K562 (cell line): ENCODE results near the gene EFCAB12. TPM values are rescaled to one million over a fixed set of nuclear protein-coding genes. Genes with fewer than 3 reads are reported as not detected.

Experiments used
- ARNT ChIP-seq, 2 experiments: fragments of 450-650 bp; IDR thresholded peaks; 2 replicates each; pipeline ENCODE4 v1.6.1; 2016; ENCODE audit warnings: mild to moderate bottlenecking in 1 of 2
- BRCA1 ChIP-seq, 2 experiments: fragments of 450-650 bp in 1 of 2; sonication (generic) in 1 of 2; formaldehyde crosslinking in 1 of 2; IDR thresholded peaks; 2 replicates each; pipeline versions ENCODE4 v1.5.0 to v1.6.1; 2017 to 2020; ENCODE audit warnings: mild to moderate bottlenecking in 1 of 2, missing genetic modification reagents in 1 of 2
- FOXJ2 ChIP-seq: fragments of 200-800 bp; sonication (Bioruptor generic); IDR thresholded peaks from 2 replicates; pipeline ENCODE4 v1.6.1; 2016; ENCODE audit warnings: missing genetic modification characterization, missing compliant biosample characterization
- NONO ChIP-seq, 2 experiments: fragments of 200-400 bp in 1 of 2; fragments of 450-650 bp in 1 of 2; formaldehyde crosslinking in 1 of 2; IDR thresholded peaks; 2 replicates each; pipeline ENCODE4 v1.6.1; 2017; ENCODE audit warnings: low read depth in 2 of 2, mild to moderate bottlenecking in 2 of 2, moderate library complexity in 2 of 2, low read length in 1 of 2
- ZNF146 ChIP-seq: IDR thresholded peaks from one replicate; pipeline ENCODE4 v1.6.1; 2018; ENCODE audit warnings: missing compliant biosample characterization; ENCODE audit not compliant: unreplicated experiment
- ZNF436 ChIP-seq: fragments of 250-450, 450-650 bp; sonication (Bioruptor Pico); formaldehyde crosslinking; IDR thresholded peaks from 2 replicates; pipeline ENCODE4 v1.7.0; 2020; ENCODE audit warnings: mild to moderate bottlenecking
- ZNF79 ChIP-seq: fragments of 250-450 bp; sonication (Bioruptor Pico); IDR thresholded peaks from 2 replicates; pipeline ENCODE4 v1.4.0; 2020; ENCODE audit warnings: low read depth, mild to moderate bottlenecking, moderate library complexity
- polyA plus RNA-seq, 8 experiments: library from polyadenylated mRNA; depleted of rRNA in 4 of 8; stranded (reverse) in 5 of 8; unstranded in 3 of 8; fragments of >200 nt; fragmentation: Nextera tagmentation in 2 of 8; fragmentation: Illumina TruSeq in 1 of 8; extraction: Ambion mirVana in 2 of 8; extraction: Trizol in 1 of 8; gene quantifications; 2 replicates each; pipeline versions ENCODE4 v1.2.1 to v1.2.3, GENCODE V29; 2011 to 2014; ENCODE audit warnings: inconsistent platforms in 1 of 8, missing spikeins in 1 of 8
- total RNA-seq, 7 experiments: library from RNA; depleted of rRNA in 6 of 7; stranded (reverse); fragments of >200 nt in 6 of 7; fragmentation: Illumina TruSeq in 2 of 7; extraction: Trizol in 2 of 7; gene quantifications; 2 replicates each; pipeline versions ENCODE4 v1.2.1 to v1.2.3, GENCODE V29; 2011 to 2021; ENCODE audit warnings: low replicate concordance in 1 of 7
- TF ChIP-seq, protein P1 (sequence below): fragments of 250-450 bp; sonication (Bioruptor Pico); IDR thresholded peaks from 2 replicates; pipeline ENCODE4 v1.4.0; 2020
- TF ChIP-seq, protein P2 (sequence below), 2 experiments: fragments of 450-650 bp in 1 of 2; sonication (generic) in 1 of 2; formaldehyde crosslinking in 1 of 2; IDR thresholded peaks in 1 of 2; conservative IDR thresholded peaks in 1 of 2; 2 replicates each; pipeline versions ENCODE4 v1.6.1 to v1.8.1; 2016 to 2023; ENCODE audit warnings: mild to moderate bottlenecking in 2 of 2, moderate library complexity in 2 of 2, inconsistent platforms in 1 of 2, missing genetic modification reagents in 1 of 2

Gene EFCAB12
- total and polyA plus RNA-seq, 9 of the 15 experiments (the other 6 are each of a cell fraction or from before 2014, with no cell fraction given) = 0.08 to 0.95 (median 0.56) TPM; not detected in 1

DNA sequence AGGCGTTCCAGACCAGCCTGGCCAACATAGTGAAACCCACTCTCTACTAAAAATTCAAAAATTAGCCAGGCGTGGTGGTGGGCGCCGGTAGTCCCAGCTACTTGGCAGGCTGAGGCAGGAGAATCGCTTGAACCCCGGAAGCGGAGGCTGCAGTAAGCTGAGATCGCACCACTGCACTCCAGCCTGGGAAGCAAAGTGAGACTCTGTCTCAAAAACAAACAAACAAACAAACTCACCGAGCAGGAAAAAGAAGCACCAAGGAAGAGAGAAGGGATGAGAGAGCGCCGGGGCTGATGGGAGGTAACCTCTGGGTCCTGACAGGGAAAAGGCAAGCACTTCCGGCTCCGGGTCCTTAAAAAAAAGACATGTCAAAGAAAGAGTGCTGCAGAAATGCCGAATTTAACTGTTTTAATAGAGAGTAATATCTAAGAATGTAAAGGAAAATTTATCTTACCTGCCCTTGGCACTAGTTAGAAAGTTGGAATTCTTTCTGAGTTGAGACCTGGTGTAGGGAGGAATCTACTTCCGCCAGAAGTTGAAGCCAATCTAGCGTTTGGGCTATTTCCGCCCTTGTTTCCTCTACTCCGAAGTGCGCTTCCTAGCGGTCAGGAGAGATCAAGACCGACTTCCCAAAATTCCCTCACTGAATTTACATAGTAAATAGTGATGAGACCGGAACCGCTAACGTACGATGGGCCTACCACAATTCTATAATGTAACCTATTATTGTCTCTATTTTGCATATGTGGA lies 29.1 kb downstream of the EFCAB12 start (continued):
- no peak for TF ChIP-seq ZNF79
- TF ChIP-seq, protein P1, sequence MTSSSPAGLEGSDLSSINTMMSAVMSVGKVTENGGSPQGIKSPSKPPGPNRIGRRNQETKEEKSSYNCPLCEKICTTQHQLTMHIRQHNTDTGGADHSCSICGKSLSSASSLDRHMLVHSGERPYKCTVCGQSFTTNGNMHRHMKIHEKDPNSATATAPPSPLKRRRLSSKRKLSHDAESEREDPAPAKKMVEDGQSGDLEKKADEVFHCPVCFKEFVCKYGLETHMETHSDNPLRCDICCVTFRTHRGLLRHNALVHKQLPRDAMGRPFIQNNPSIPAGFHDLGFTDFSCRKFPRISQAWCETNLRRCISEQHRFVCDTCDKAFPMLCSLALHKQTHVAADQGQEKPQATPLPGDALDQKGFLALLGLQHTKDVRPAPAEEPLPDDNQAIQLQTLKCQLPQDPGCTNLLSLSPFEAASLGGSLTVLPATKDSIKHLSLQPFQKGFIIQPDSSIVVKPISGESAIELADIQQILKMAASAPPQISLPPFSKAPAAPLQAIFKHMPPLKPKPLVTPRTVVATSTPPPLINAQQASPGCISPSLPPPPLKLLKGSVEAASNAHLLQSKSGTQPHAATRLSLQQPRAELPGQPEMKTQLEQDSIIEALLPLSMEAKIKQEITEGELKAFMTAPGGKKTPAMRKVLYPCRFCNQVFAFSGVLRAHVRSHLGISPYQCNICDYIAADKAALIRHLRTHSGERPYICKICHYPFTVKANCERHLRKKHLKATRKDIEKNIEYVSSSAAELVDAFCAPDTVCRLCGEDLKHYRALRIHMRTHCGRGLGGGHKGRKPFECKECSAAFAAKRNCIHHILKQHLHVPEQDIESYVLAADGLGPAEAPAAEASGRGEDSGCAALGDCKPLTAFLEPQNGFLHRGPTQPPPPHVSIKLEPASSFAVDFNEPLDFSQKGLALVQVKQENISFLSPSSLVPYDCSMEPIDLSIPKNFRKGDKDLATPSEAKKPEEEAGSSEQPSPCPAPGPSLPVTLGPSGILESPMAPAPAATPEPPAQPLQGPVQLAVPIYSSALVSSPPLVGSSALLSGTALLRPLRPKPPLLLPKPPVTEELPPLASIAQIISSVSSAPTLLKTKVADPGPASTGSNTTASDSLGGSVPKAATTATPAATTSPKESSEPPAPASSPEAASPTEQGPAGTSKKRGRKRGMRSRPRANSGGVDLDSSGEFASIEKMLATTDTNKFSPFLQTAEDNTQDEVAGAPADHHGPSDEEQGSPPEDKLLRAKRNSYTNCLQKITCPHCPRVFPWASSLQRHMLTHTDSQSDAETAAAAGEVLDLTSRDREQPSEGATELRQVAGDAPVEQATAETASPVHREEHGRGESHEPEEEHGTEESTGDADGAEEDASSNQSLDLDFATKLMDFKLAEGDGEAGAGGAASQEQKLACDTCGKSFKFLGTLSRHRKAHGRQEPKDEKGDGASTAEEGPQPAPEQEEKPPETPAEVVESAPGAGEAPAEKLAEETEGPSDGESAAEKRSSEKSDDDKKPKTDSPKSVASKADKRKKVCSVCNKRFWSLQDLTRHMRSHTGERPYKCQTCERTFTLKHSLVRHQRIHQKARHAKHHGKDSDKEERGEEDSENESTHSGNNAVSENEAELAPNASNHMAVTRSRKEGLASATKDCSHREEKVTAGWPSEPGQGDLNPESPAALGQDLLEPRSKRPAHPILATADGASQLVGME (CRISPR knock-in tag) = no peak
- TF ChIP-seq ARNT (IDR thresholded peaks at IDR 0.05) = peak; percentile 93 to 97
- TF ChIP-seq ZNF436 (CRISPR knock-in tag) = no peak
- TF ChIP-seq, protein P2, sequence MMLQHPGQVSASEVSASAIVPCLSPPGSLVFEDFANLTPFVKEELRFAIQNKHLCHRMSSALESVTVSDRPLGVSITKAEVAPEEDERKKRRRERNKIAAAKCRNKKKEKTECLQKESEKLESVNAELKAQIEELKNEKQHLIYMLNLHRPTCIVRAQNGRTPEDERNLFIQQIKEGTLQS (IDR thresholded peaks at IDR 0.05) = no peak
- TF ChIP-seq, protein P2 (CRISPR knock-in tag; conservative IDR thresholded peaks at IDR 0.05) = no peak; the same call in 1 of the 2 replicates
- TF ChIP-seq FOXJ2 (tag) = no peak
- no peak for TF ChIP-seq ZNF146 (CRISPR knock-in tag)
- TF ChIP-seq NONO (IDR thresholded peaks at IDR 0.05; ENCODE audit: low read depth in 2 of 2, low read length in 1 of 2) = no peak
- TF ChIP-seq BRCA1 (IDR thresholded peaks at IDR 0.05) = no peak
- no peak for TF ChIP-seq BRCA1 (CRISPR knock-in tag; IDR thresholded peaks at IDR 0.05)
